Gastrocnemius medialis (tissue), 4 donors: Measurements from ENCODE around the gene PLPPR1.

Source experiments
- POLR2A ChIP-seq, 2 donors: fragments of 450-650 bp; IDR thresholded peaks; one replicate each; pipeline ENCODE4 v1.6.1; 2017; ENCODE audit warnings: antibody characterized with exemption in 2 of 2, mild to moderate bottlenecking in 2 of 2, moderate library complexity in 2 of 2
- TF ChIP-seq, protein P1 (sequence below), 5 experiments: fragments of 450-650 bp in 3 of 5; fragments of 200-600 bp in 2 of 5; sonication (generic) in 2 of 5; IDR thresholded peaks in 4 of 5; conservative IDR thresholded peaks in 1 of 5; 1 replicate in 4 of 5; 2 replicates in 1 of 5; pipeline ENCODE4 v1.5.1; 2016 to 2019; ENCODE audit warnings: antibody characterized with exemption in 5 of 5, mild to moderate bottlenecking in 3 of 5, moderate library complexity in 3 of 5

DNA sequence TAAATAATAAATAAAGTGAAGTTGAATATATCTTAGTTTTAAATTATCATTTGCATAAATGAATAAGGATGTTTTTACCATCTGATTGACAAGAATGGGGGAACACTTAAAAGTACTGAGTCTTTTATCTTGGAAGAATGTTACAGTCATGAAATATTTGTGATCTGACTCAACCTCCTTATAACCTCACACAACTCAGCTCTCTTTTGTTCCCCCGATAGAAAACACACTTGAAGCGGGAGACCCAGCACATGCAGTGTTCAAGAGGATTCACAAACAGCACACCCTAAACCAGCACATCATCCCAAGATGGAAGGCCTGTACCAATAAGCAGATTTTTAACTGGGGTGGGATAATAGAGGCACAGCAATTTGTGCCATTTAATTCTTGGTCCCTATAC is 340.8 kb downstream of the PLPPR1 start:
- TF ChIP-seq, protein P1, sequence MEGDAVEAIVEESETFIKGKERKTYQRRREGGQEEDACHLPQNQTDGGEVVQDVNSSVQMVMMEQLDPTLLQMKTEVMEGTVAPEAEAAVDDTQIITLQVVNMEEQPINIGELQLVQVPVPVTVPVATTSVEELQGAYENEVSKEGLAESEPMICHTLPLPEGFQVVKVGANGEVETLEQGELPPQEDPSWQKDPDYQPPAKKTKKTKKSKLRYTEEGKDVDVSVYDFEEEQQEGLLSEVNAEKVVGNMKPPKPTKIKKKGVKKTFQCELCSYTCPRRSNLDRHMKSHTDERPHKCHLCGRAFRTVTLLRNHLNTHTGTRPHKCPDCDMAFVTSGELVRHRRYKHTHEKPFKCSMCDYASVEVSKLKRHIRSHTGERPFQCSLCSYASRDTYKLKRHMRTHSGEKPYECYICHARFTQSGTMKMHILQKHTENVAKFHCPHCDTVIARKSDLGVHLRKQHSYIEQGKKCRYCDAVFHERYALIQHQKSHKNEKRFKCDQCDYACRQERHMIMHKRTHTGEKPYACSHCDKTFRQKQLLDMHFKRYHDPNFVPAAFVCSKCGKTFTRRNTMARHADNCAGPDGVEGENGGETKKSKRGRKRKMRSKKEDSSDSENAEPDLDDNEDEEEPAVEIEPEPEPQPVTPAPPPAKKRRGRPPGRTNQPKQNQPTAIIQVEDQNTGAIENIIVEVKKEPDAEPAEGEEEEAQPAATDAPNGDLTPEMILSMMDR (IDR thresholded peaks at IDR 0.05 in 4 of 5, conservative IDR thresholded peaks at IDR 0.05 in 1 of 5) = no peak
- TF ChIP-seq POLR2A (IDR thresholded peaks at IDR 0.05) = no peak
